Right lobe of liver (tissue), 4 donors: Measurements from ENCODE around the gene LUZP2.

Experiments
- CTCF ChIP-seq, 4 donors: fragments of 200-600 bp in 3 of 4; fragments of 450-650 bp in 1 of 4; IDR thresholded peaks; one replicate each; pipeline versions ENCODE4 v1.5.1 to v1.8.0; 2016 to 2022; ENCODE audit warnings: antibody characterized with exemption in 4 of 4, mild to moderate bottlenecking in 2 of 4
- POLR2A ChIP-seq: fragments of 450-650 bp; IDR thresholded peaks from one replicate; pipeline ENCODE4 v1.6.1; 2017; ENCODE audit warnings: antibody characterized with exemption, mild to moderate bottlenecking
- donor health status: DM: no; HTN: no; CAD: no.
- donor health status: DM: no; HTN: no; CAD: no.
- donor health status: DM: no; HTN: yes; CAD: no.

- no peak for TF ChIP-seq CTCF (IDR thresholded peaks at IDR 0.05)
- TF ChIP-seq POLR2A: no peak
Observed at GRCh38 chr11:24828938-24829605, 332.2 kb downstream of the LUZP2 start.
